NCI-H345 treated with DMSO at 0.1 percent for 48 hours (cell line): ENCODE data around the gene MDP1.
"Not testable (repeated sequence)": the region's sequence is repeated elsewhere in the genome, so short reads cannot be mapped to it uniquely, and the experiment has no call there.

Experiments
- DNase-seq: peaks from one replicate; lab custom pipeline; 2025; ENCODE audit not compliant: unreplicated experiment; lab: John Stamatoyannopoulos, UW

The MDP1 gene

DNA sequence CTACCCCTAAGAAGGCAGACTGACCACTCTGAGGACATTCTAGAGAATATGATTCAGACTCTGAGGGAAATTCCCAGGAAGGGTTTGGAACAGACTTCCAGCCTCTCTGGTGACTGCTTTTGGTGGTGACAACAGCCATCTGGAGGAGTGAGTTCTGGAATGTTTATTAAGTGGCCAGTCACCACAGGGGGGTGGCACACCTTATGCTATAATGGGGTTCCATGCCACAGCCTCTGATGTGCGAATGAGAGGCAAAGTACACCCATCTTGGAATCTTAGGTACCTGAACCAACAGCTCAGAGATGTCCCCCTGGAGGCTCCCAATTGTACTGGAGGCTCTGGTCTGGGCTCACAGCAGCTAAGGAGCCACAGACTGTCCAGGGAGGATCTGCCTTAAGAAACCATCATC, 36.0 kb upstream of the MDP1 start:
- no peak for DNase-seq

DNA sequence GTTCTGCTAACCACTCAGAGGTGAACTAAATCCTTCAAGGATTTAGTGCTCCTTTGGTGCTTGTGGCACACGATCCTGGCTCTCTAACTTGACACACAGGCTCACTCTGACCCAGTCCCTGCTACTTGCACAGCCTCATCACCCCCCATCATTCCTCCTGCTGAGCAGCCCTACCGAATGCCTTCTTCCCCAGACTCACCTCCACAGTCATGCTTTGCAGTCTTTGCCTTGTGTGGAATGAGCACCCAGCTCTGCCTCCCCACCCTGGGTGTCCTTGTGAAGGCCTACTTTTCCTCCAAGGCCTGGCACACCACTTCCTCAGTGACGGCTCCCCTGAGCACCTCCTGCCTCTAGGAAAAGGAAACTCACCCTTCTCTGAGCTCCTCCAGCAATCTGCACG, 34.5 kb upstream of the MDP1 start:
- no peak for DNase-seq

DNA sequence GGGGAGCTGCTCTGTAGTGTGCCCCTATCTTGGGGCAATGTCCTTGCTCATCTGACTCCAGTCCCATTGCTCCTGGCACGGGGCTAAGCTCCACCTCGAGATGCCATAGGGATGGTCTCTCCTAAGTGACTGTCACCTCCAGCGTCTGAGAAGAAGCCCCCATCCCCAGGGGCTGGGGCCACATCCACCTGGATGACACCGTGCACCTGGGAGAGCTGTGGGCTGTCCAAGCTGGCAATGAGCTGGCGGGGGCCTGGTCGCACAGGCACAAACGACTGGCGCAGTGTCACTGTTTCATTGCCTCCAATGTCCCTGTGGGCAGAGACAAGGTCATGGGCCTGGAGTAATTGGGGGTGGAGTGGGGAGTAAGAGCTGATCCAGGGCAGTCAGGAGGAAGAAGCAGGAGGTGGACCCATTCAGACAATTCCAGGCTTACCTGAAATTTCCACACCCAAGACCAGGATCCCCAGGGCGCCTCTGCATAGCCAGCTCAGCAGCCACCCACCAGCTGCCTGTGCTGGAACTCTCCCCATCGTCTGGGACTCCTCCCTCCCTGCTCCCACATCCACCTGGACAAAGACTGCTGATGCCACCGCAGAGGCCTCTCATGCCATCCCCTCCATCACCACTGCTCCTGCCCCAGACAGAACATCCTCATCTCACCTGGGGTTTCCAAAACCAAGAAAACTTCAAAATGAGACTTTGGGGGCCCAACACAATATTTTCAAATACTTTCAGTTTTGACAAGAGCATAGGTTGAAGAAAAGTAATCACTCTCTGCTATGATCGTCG, 33.6 kb upstream of the MDP1 start:
- DNase-seq, result no peak

DNA sequence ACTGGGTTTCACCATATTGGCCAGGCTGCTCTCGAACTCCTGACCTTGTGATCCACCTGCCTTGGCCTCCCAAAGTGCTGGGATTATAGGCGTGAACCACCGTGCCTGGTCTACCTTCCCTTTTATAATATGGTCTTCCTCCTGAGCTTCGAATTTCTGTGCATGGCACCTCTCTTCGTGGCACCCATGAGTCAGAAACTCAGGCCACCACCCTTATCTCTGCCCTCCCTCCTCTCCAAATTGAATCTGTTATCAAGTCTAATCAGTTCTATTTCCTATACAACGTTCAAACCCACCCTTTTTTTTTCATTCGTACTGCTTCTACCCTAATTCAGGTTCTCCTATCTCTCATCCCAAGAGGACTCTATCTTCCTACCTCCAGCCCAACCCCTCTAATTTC, 31.6 kb upstream of the MDP1 start:
- no peak for DNase-seq

DNA sequence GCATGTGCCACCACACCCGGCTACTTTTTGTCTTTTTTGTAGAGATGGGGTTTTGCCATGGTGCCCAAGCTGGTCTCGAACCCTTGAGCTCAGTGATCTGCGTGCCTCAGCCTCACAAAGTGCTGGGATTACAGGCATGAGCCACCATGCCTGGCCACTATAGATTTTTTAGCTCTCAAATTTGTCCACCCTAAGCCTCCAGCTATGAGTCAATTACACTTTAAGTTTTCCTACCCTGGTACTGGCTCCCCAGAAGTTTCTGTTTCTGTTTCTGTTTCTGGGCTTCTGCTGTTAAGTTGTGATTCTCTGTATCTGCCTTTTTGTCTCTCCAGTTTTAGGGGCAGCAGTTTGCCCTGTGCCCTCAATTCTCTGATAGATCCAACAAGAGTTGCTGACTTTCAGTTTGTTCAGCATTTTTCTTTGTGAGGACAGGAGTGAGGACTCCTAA, 30.9 kb upstream of the MDP1 start:
- no peak for DNase-seq

DNA sequence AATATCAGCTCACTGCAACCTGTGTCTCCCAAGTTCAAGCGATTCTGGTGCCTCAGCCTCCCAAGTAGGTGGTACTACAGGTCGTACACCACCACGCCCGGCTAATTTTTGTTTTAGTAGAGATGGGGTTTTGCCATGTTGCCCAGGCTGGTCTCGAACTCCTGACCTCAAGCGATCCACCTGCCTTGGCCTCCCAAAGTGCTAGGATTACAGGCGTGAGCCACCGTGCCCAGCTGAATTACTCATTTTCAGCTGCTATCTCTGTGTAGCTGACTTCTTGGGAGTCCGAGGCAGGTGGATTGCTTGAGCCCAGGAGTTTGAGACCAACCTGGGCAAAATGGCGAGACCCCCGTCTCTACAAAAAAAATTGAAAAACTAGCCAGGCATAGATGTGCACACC, 29.5 kb upstream of the MDP1 start:
- not testable (repeated sequence) for DNase-seq

DNA sequence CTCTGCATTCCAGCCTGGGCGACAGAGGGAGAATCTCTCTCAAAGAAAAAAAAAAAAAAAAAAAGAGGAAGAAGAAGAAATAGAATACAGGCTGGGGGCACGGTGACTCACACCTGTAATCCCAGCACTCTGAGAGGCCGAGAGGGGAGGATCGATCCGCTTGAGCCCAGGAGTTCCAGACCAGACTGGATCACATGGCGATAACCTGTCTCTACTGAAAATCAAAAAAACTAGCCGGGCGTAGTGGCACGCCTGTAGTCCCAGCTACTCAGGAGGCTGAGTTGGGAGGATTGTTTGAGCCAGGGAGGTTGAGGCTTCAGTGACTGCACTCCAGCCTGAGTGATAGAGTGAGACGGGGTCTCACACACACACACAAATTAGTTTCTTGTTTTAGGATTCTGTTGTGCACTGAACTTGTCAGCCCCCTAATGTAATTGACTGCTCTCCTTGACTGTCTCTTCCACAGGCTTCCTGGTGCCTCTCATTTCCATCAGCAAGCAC, 27.5 kb upstream of the MDP1 start:
- no peak for DNase-seq

DNA sequence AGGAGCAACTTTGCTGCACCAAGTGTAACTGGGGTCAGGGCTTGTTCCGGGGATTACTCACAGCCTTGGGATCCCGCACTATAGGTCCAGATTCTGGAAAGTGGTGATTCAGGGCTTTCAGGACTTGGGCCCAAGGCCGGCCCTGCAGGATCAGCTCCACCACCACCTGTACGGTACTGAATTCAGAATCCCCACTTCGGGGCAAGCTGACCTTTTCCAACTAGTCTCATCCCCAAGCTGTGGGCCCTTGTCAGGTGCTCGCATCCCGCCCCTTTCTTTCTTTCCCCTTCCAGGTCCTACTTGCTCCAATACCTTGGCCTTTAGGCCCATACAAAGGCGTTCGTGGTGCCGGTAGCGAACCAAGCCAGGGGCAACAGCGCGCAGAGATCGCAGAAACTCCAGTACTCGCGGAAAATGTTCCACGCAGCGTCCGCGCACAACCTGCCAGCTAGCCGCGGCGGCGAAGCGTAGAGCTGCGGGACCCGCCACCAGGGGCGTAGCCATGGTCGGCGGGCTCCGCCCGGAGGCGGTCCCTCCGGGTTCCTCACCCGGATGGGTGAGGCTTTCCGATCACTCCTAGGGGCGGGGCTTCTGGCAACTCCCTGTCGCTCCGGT, 26.1 kb upstream of the MDP1 start:
- peak; percentile 97 for DNase-seq

DNA sequence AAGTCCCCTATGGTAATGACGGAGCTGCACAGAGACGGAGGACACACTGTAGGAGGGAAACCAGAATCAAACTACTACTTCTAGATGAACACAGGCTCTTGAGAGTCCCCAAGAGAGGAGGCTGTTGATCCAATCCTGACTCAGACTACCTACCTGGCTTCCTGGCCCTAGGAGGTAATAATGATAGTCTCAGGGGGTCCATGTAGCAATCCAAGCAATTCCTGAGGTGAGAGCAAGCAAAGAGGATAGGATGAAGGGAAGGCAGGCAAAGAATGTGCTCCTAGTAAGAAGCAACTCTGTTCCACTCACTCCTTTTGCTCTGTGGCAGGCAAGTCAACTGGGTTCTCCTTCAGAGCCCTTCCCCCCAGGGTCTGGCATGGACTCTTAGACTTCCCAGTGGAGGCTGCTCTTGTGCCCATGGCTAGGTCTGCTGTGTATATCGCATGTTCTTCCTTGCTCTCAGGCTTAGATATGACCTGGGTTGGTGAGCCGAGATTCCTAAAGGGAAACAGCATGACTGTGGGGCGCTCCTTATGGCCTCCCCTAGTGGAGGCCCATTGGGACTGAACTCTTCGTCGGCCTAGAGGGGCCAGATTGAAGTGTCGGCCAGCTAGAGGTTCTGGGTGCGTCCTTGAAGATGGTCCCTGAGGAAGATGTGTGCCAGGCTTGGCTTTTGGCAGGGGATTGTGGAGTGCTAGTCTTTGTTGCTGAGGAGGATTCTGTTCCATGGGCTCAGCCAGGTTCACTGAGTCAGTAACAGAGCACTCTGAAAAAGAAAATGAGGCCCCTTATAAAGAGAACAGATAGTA, 24.4 kb upstream of the MDP1 start:
- DNase-seq, result no peak

DNA sequence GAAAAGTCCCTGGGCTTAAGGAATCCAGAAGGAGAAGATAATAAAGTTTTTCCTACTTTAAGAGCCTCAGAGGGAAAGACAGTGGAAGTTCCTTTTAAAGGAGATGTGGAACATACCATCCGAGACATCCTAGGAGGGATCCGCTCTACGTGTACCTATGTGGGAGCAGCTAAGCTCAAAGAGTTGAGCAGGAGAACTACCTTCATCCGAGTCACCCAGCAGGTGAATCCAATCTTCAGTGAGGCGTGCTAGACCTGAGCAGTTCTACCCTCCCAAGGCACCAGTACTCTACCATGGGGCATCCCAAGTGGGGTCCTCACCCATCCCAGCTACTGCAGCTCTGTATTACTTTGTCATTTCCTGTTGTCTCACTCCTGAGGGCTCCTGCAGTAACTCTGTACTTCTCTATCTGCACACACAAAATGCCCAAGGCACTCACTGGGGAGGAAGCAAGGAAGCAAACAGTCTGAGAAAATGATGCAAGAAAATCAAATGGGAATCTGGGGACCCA, 22.7 kb upstream of the MDP1 start:
- no peak for DNase-seq

DNA sequence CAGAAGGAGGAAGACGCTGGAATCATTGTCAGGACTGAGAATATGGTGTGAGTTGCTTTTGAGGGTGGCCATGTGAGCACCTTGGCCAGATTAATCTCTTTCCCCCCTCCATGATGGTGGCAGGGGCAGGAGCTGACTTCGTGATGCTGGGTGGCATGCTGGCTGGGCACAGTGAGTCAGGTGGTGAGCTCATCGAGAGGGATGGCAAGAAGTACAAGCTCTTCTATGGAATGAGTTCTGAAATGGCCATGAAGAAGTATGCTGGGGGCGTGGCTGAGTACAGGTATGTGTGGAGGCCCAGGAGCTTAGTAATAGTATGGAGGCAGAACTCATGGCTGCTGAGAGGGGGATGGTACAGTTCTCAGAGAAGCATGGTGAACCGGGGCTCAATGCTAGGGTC, 22.3 kb upstream of the MDP1 start:
- DNase-seq, result no peak

DNA sequence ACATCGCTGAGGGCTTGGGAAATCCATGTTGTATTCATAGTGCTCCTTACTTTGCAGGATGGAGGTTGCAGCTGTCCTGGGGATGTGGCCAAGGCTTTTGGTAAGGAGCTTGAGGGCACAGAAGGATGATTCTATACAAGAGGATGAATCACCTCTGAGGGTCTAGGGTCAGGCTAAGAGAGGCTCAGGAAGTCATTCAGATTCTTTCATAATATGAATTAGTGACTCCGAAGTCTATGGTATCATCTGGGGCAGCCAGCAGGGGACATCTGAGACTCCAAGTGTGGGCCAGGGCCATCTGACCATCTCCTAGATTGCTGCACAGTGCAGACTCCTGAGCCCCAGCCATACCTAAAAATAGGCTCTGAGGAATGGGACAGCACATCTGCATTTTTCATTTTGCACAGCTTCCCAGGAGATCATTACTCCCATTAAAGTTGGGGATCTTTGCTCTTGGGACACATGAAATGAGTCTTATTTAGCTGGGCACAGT, 21.6 kb upstream of the MDP1 start:
- no peak for DNase-seq

DNA sequence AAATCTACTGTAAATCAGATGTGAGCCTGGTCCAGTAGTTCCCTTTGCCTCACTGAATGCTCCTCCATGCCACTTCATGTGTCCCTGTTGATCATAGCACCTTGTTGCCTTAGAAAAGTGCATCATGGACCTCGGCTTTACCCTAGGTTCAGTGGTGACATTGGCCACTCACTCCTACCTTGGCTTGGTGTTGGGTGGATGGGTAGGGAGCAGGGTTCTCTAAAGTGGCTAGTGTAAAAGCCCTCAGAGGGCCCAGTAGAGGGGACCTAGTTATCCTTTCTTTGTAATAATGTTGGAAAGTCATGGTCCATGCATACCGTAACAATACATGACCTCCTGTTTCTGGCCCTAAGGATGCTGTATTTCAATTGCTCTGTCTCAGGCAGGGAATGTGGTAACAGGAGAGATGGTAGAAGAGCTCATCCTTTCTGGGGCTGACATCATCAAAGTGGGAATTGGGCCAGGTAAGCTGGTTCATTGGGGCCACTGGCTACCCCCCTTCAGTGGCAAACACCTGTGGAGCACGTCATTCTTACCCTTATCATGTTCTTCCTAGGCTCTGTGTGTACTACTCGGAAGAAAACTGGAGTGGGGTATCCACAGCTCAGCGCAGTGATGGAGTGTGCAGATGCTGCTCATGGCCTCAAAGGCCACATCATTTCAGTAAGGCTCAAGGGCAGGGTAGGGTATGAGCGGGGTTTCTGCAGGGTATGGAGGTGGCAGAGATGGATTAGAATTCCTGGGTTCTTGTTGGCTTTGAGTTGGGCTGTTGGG, 21.0 kb upstream of the MDP1 start:
- DNase-seq, result no peak

DNA sequence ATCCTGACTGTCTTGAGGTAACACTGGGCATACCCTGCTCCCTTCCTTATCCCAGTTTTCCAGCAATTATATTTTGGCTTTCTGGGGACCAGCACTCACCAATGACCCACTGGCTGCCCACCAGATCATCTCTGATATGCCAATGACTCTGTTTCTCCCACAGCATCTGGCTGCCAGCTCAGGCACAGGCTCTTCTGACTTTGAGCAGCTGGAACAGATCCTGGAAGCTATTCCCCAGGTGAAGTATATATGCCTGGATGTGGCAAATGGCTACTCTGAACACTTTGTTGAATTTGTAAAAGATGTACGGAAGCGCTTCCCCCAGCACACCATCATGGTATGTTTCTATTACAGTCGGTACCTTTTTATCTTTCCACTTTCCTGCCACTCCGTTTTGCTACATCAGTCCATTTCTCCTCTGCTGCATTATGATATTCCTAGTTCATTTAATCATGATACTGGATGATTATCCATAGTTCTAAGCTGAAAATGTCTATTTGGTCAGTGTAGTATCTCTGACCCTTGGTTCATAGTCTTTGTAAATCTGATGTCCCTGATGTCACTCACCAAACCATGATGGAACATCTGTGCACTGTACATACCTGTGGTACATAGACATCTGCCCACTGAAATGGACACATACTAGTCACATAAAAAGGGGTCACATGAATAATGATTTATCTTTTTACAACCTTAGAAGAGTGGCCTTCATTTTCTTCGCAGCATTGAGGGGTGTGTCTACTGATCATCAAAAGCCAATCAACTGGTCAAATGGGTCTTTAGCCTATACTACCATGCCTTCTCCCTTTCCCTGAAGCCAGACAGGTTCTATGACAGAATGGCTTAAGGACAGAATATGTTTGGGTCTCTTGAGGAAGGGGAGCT, 20.2 kb upstream of the MDP1 start:
- no peak for DNase-seq

DNA sequence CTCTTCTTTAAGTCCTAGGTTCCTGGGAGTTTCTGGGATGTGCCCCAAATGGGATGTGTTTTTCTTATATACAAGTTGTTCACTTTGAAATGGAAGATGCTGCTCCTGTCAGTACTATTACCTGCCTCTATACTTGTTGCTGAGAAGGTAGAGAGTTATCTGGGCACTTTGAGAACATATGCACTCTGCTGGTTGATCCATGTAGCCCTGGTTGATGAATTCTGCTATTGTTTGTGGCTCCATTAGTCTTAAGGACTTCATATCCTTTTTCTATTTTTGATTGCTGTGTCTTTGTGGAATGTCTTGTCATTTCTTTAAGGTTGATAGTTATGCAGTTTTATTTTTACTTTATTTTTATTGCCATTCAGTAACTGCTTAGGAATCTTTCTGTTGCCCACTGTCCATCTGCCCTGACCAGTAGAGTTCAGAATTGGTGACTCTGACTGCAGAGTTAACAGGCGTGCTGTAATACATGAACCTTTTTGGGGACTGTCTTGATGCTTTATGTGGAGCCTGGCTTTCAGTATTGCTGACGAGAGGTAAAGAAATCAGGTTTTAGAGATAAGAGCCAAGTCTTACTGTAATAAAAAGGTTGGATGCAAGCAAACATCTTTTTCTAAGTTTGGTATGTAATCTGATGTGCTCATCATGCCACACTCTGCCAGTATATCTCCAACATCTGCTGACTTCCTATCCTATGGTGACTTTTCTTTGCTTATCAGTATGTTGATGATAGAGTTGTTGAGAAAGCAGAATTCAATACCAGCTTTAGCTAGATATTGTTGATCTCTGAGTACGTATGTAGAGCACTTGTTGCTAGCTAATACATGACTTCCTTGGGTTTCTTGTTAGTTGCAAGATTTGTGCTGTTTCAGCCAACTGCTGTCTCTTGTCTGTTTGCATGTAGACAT, 18.5 kb upstream of the MDP1 start:
- DNase-seq, result no peak

DNA sequence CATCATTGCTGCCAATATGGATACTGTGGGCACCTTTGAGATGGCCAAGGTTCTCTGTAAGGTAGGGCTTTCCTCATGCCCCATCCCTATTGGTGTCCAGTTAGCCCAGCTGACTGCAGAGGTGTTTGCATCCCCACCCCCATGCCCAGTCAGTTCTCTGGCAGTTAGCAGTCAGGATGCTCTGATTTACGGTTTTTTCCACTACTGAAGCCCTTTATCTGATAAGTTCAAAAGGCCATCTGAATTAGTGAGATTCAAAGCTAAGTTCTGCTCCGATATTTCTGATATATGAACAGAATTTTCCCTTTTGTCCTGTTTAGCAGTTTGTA, 17.6 kb upstream of the MDP1 start:
- no peak for DNase-seq

DNA sequence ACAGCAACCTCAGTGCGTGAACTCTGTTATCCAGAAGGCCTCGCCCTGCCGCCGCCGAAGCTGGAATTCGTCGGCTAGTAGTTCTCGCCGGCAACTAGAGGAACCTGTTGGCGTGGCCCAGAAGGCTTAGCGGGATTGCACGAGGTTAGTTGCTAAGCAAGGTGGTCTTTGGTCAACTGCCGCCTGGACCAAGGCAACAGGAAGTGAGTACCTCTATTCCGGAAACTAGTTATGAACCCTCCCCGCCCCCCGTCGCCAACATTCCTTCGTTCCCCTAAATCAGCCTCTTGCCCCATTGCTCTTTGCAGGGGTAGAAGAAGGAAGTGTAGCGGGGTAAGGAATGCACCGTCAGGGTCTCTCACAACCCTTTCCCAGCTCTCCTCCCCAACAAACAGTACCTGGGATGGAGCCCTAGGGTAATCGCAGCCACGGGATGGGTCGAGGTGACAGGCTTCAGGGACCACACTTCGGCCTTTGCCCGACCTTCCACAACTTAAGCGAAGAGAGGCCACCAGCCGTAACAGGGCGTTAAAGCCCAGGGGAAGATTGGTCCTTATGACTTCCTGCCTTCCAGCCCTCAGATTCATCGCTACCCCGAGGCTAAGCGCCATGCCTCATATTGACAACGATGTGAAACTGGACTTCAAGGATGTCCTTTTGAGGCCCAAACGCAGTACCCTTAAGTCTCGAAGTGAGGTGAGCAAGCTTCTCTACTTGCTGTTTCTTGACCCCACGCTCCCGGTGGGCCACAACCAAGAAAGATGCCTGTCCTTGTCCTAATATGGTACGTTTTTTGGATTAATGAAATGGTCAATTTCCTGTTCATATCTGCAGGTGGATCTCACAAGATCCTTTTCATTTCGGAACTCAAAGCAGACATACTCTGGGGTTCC, 17.0 kb upstream of the MDP1 start, which contains the start of gene GMPR2:
Gene GMPR2 (plus strand): TSS at position 285 of the 893 bp plus-strand sequence. CDS start 325 bp downstream, at position 610.
- DNase-seq, result no peak
